H1 (cell line): ENCODE results near the gene ARHGAP10. TPM values are rescaled to one million over a fixed set of nuclear protein-coding genes. Genes with fewer than 3 reads are reported as not detected.

Experiments
- CTCF ChIA-PET: fragments of 300-600 bp; sonication (Branson Sonifier 250); formaldehyde crosslinking; loops from one replicate; lab custom pipeline; 2021; ENCODE audit not compliant: partially characterized antibody; lab: Charles Lee
- POLR2A ChIA-PET: fragments of 300-600 bp; sonication (Branson Sonifier 250); formaldehyde crosslinking; loops from one replicate; lab custom pipeline; 2021; ENCODE audit warnings: inconsistent platforms; ENCODE audit not compliant: partially characterized antibody; lab: Charles Lee
- DNase-seq, 2 experiments: peaks; one replicate each; pipeline versions ENCODE4 v3.0.0 to v3.0.0-alpha.2; 2010 to 2022; ENCODE audit warnings: low spot score in 2 of 2, low read depth in 1 of 2, mixed read lengths in 1 of 2
- FAIRE-seq: peaks from 2 replicates; lab custom pipeline; 2011; peaks lifted over from hg19 to GRCh38; lab: Jason Lieb, UNC
- H2AFZ ChIP-seq: 2 replicates; pipeline ENCODE4 v1.8.1; 2012; ENCODE audit warnings: low read length, inconsistent platforms
- H2AK5ac ChIP-seq: 2 replicates; pipeline ENCODE4 v1.6.1; 2013; ENCODE audit warnings: low read depth, low read length
- H2BK120ac ChIP-seq: replicated peaks from 2 replicates; pipeline ENCODE3; 2013; ENCODE audit warnings: low read depth, low read length, inconsistent platforms
- H2BK12ac ChIP-seq: 2 replicates; pipeline ENCODE4 v1.6.1; 2013; ENCODE audit warnings: low read depth, low read length
- H2BK15ac ChIP-seq: 2 replicates; pipeline ENCODE4 v1.6.1; 2013; ENCODE audit warnings: low read length
- H2BK20ac ChIP-seq: 2 replicates; pipeline ENCODE4 v1.6.1; 2013; ENCODE audit warnings: low read length
- H2BK5ac ChIP-seq: 2 replicates; pipeline ENCODE4 v1.6.1; 2013; ENCODE audit warnings: low read depth, low read length
- H3K14ac ChIP-seq: 2 replicates; pipeline ENCODE4 v1.6.1; 2013; ENCODE audit warnings: inconsistent platforms; ENCODE audit not compliant: insufficient read length
- H3K18ac ChIP-seq: 2 replicates; pipeline ENCODE4 v1.6.1; 2013; ENCODE audit warnings: low read length; ENCODE audit errors: extremely low read depth
- H3K23ac ChIP-seq: 2 replicates; pipeline ENCODE4 v1.6.1; 2013; ENCODE audit warnings: inconsistent platforms; ENCODE audit not compliant: insufficient read length
- H3K23me2 ChIP-seq: 2 replicates; pipeline ENCODE4 v1.6.1; 2013; ENCODE audit warnings: low read depth, low read length
- H3K27ac ChIP-seq: 2 replicates; pipeline ENCODE4 v1.6.1; 2011; ENCODE audit warnings: low read depth, low read length, inconsistent platforms
- H3K27me3 ChIP-seq, 4 experiments: replicated peaks in 1 of 4; 1 replicate in 1 of 4; 2 replicates in 3 of 4; pipeline versions ENCODE4 v1.6.1 to v1.8.1; 2011 to 2013; ENCODE audit warnings: low read length in 3 of 4, mild to moderate bottlenecking in 3 of 4, inconsistent platforms in 2 of 4, mixed read lengths in 2 of 4, moderate library complexity in 1 of 4; ENCODE audit not compliant: control insufficient read depth in 3 of 4, insufficient read depth in 3 of 4; ENCODE audit errors: extremely low read depth in 1 of 4
- H3K36me3 ChIP-seq, 4 experiments: 2 replicates each; pipeline versions ENCODE4 v1.6.1 to v1.8.1; 2011 to 2013; ENCODE audit warnings: mild to moderate bottlenecking in 4 of 4, low read length in 3 of 4, moderate library complexity in 2 of 4, control low read depth in 1 of 4, inconsistent platforms in 1 of 4; ENCODE audit not compliant: insufficient read depth in 4 of 4, control insufficient read depth in 2 of 4
- H3K4ac ChIP-seq: replicated peaks from 2 replicates; pipeline ENCODE3; 2013; ENCODE audit warnings: low read length, low read depth, mixed read lengths, inconsistent platforms; ENCODE audit not compliant: insufficient read length
- H3K4me1 ChIP-seq, 4 experiments: replicated peaks in 1 of 4; 1 replicate in 1 of 4; 2 replicates in 3 of 4; pipeline versions ENCODE4 v1.6.1 to v1.8.1; 2011 to 2013; ENCODE audit warnings: low read length in 3 of 4, inconsistent platforms in 2 of 4, mixed read lengths in 1 of 4; ENCODE audit not compliant: insufficient read depth in 4 of 4, control insufficient read depth in 3 of 4
- H3K4me2 ChIP-seq, 2 experiments: 2 replicates each; pipeline versions ENCODE4 v1.6.1 to v1.8.1; 2011 to 2013; ENCODE audit warnings: low read depth in 2 of 2, low read length in 2 of 2, control low read depth in 1 of 2, inconsistent platforms in 1 of 2, mild to moderate bottlenecking in 1 of 2; ENCODE audit not compliant: insufficient read depth in 1 of 2
- H3K4me3 ChIP-seq, 4 experiments: fragments of 200-600, 300-600 bp in 1 of 4; sonication (generic), shearing (Covaris generic), sonication (Bioruptor Twin) in 1 of 4; 2 replicates each; pipeline versions ENCODE4 v1.5.1 to v1.8.1; 2011 to 2016; ENCODE audit warnings: low read length in 4 of 4, low read depth in 3 of 4, control low read depth in 2 of 4, inconsistent platforms in 2 of 4, mild to moderate bottlenecking in 2 of 4, mixed read lengths in 1 of 4, moderate library complexity in 1 of 4; ENCODE audit not compliant: insufficient read depth in 2 of 4; ENCODE audit errors: extremely low read depth in 1 of 4
- H3K56ac ChIP-seq: replicated peaks from 2 replicates; pipeline ENCODE3; 2013; ENCODE audit warnings: low read depth, mild to moderate bottlenecking, mixed read lengths, low read length, inconsistent platforms; ENCODE audit not compliant: insufficient read length
- H3K79me1 ChIP-seq: 2 replicates; pipeline ENCODE4 v1.6.1; 2013; ENCODE audit warnings: low read depth, low read length, control low read depth
- H3K79me2 ChIP-seq, 2 experiments: 2 replicates each; pipeline versions ENCODE4 v1.6.1 to v1.8.1; 2012 to 2013; ENCODE audit warnings: low read length in 2 of 2, mild to moderate bottlenecking in 2 of 2, inconsistent platforms in 1 of 2; ENCODE audit not compliant: insufficient read depth in 2 of 2, control insufficient read depth in 1 of 2
- H3K9ac ChIP-seq, 4 experiments: replicated peaks in 1 of 4; 1 replicate in 1 of 4; 2 replicates in 3 of 4; pipeline versions ENCODE4 v1.6.1 to v1.8.1; 2011 to 2013; ENCODE audit warnings: low read depth in 3 of 4, low read length in 3 of 4, control low read depth in 2 of 4, mild to moderate bottlenecking in 2 of 4, moderate library complexity in 2 of 4, inconsistent platforms in 1 of 4; ENCODE audit errors: extremely low read depth in 1 of 4
- H3K9me3 ChIP-seq, 2 experiments: 2 replicates each; pipeline versions ENCODE4 v1.6.1 to v1.8.1; 2012 to 2013; ENCODE audit warnings: mild to moderate bottlenecking in 2 of 2, moderate library complexity in 2 of 2, control low read depth in 1 of 2, inconsistent platforms in 1 of 2, low read depth in 1 of 2, low read length in 1 of 2, mixed read lengths in 1 of 2; ENCODE audit not compliant: insufficient read depth in 2 of 2
- H4K20me1 ChIP-seq, 2 experiments: replicated peaks in 1 of 2; 2 replicates each; pipeline versions ENCODE3 to v1.8.1; 2011 to 2013; ENCODE audit warnings: inconsistent platforms in 2 of 2, low read length in 2 of 2, mild to moderate bottlenecking in 1 of 2; ENCODE audit not compliant: insufficient read depth in 2 of 2, control insufficient read depth in 1 of 2
- H4K5ac ChIP-seq: 2 replicates; pipeline ENCODE4 v1.6.1; 2013; ENCODE audit warnings: low read length, low read depth, mixed read lengths, inconsistent platforms; ENCODE audit not compliant: insufficient read length
- H4K8ac ChIP-seq: 2 replicates; pipeline ENCODE4 v1.8.0; 2013; ENCODE audit warnings: mild to moderate bottlenecking, moderate library complexity, low read length, inconsistent platforms; ENCODE audit not compliant: insufficient read depth; ENCODE audit errors: extremely low read depth
- H4K91ac ChIP-seq: replicated peaks from 2 replicates; pipeline ENCODE3; 2013; ENCODE audit warnings: low read length, mixed read lengths, inconsistent platforms; ENCODE audit not compliant: insufficient read length
- KDM5A ChIP-seq: fragments of 200-600 bp; IDR thresholded peaks from 2 replicates; pipeline ENCODE4 v1.7.1; 2012; ENCODE audit warnings: mild to moderate bottlenecking, low read length, inconsistent platforms, mixed read lengths
- PHF8 ChIP-seq: fragments of 200-600 bp; sonication (generic); conservative IDR thresholded peaks from 2 replicates; pipeline ENCODE4 v1.7.1; 2012; ENCODE audit warnings: low read depth, mild to moderate bottlenecking, inconsistent platforms, low read length, moderate library complexity
- RAD21 ChIP-seq, 2 experiments: IDR thresholded peaks in 1 of 2; conservative IDR thresholded peaks in 1 of 2; 2 replicates each; pipeline ENCODE4 v1.6.1; 2011; ENCODE audit warnings: low read depth in 2 of 2, low read length in 2 of 2, improper control_type of control experiment in 1 of 2, inconsistent platforms in 1 of 2, mild to moderate bottlenecking in 1 of 2, moderate library complexity in 1 of 2
- SAP30 ChIP-seq: fragments of 300-600 bp; sonication (generic); IDR thresholded peaks from 2 replicates; pipeline ENCODE4 v1.7.1; 2012; ENCODE audit warnings: low read length, moderate library complexity, mild to moderate bottlenecking, inconsistent platforms; ENCODE audit not compliant: insufficient read depth, insufficient replicate concordance
- WGBS, 2 experiments: shearing (Covaris generic) in 1 of 2; methylation state at CpG; one replicate each; pipeline versions ENCODE4 v1.1.6 to v1.1.7; 2013 to 2015; ENCODE audit warnings: low lambda C conversion rate in 2 of 2, mixed read lengths in 2 of 2, inconsistent platforms in 1 of 2, low coverage in 1 of 2, missing lambda C conversion rate in 1 of 2; ENCODE audit not compliant: insufficient replicate concordance in 2 of 2, insufficient coverage in 1 of 2, insufficient read length in 1 of 2; ENCODE audit errors: extremely low coverage in 1 of 2, missing lambda C conversion rate in 1 of 2; 5-methylcytosine and 5-hydroxymethylcytosine counted together
- polyA plus RNA-seq, 7 experiments: library from polyadenylated mRNA; depleted of rRNA in 3 of 7; stranded (reverse) in 5 of 7; unstranded in 2 of 7; fragments of >200 nt in 5 of 7; fragments of 200-250 nt in 2 of 7; gene quantifications; 1 replicate in 5 of 7; 2 replicates in 1 of 7; 4 replicates in 1 of 7; pipeline versions ENCODE4 v1.2.1 to v1.2.3, GENCODE V29; 2011 to 2013; ENCODE audit warnings: missing spikeins in 2 of 7, mixed read lengths in 2 of 7
- total RNA-seq: library from RNA; stranded (reverse); fragmentation: NEBNext Ultra II Directional; extraction: Animal tissue kit (Norgen Biotek cat#: 25700); gene quantifications from 2 replicates; pipeline ENCODE4 v1.2.1, GENCODE V29; 2021
- TF ChIP-seq, protein P1 (sequence below): IDR thresholded peaks from 2 replicates; pipeline ENCODE4 v1.6.1; 2011; ENCODE audit warnings: low read length, improper control_type of control experiment

Gene ARHGAP10
- total and polyA plus RNA-seq, 2 of the 8 experiments (the other 6 are each of a cell fraction or from before 2014, with no cell fraction given), result 3.7 to 6.1 TPM

GRCh38 chr4:147975325-147975724 lies 243.4 kb downstream of the ARHGAP10 start:
- TF ChIP-seq RAD21 (IDR thresholded peaks at IDR 0.05 in 1 of 2, conservative IDR thresholded peaks at IDR 0.05 in 1 of 2; ENCODE audit: low read depth in 2 of 2, low read length in 2 of 2) (no peak), PHF8 (no peak), SAP30 (no peak), KDM5A (no peak)
- TF ChIP-seq, protein P1, sequence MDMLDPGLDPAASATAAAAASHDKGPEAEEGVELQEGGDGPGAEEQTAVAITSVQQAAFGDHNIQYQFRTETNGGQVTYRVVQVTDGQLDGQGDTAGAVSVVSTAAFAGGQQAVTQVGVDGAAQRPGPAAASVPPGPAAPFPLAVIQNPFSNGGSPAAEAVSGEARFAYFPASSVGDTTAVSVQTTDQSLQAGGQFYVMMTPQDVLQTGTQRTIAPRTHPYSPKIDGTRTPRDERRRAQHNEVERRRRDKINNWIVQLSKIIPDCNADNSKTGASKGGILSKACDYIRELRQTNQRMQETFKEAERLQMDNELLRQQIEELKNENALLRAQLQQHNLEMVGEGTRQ, result no peak
- Histone ChIP-seq H3K27ac (no peak overlapping the region), H3K56ac (no peak overlapping the region), H2AK5ac (no peak overlapping the region), H4K5ac (no peak overlapping the region), H3K18ac (no peak overlapping the region), H3K27me3 (no peaks in the 10 kb centered on the region), H3K4ac (no peak overlapping the region), H3K23me2 (no peaks in the 10 kb centered on the region), H3K79me1 (no peaks in the 10 kb centered on the region), H2BK20ac (no peak overlapping the region), H4K91ac (no peak overlapping the region), H2BK12ac (no peak overlapping the region), H2BK5ac (no peak overlapping the region), H3K4me1 (peaks cover 0 to 3% (median 2%) of the 10 kb centered on the region in 4 experiments; a peak in 3 of 7 replicates), H4K8ac (no peak overlapping the region), H2AFZ (no peak overlapping the region), H3K4me2 (no peak overlapping the region), H3K79me2 (no peaks in the 10 kb centered on the region), H2BK15ac (no peak overlapping the region), H4K20me1 (no peaks in the 10 kb centered on the region), H2BK120ac (no peak overlapping the region), H3K4me3 (no peak overlapping the region), H3K9ac (no peak overlapping the region), H3K36me3 (no peaks in the 10 kb centered on the region), H3K23ac (no peak overlapping the region), H3K14ac (no peak overlapping the region), H3K9me3 (0 out of 4 replicates have a peak, but pooled peaks cover 4 to 5% of the 10 kb centered on the region in 2 experiments)
- no peak for FAIRE-seq
- POLR2A ChIA-PET, result no interaction called here
- WGBS, 2 experiments, result 94% methylated on average over 3 of the region's 3 CpGs; no CpG with 5 or more reads in 1 of the 2 experiments
- CTCF ChIA-PET, result no interaction called here
- DNase-seq, result no peak
